Fibroblast of upper back skin (primary cell): ENCODE measurements around the gene PHOX2A.

Source experiments
- DNase-seq: peaks from one replicate; pipeline ENCODE4 v3.0.0-alpha.2; 2013

PHOX2A gene

GRCh38 chr11:72247584-72247983 lies 3.6 kb upstream of the PHOX2A start:
- DNase-seq: no peak

- DNase-seq: no peak
Observed at GRCh38 chr11:72245263-72245816, 1.4 kb upstream of the PHOX2A start.

GRCh38 chr11:72244361-72245262 lies 636 bp upstream of the PHOX2A start:
- no peak for DNase-seq

- DNase-seq: no peak
Observed at GRCh38 chr11:72243173-72244059, 560 bp downstream of the PHOX2A start.

GRCh38 chr11:72242141-72242540 lies 1.8 kb downstream of the PHOX2A start:
- DNase-seq: no peak

- no peak for DNase-seq
Observed at GRCh38 chr11:72241291-72241781, 2.6 kb downstream of the PHOX2A start.

GRCh38 chr11:72240461-72241290 lies 3.3 kb downstream of the PHOX2A start:
- DNase-seq: no peak

- DNase-seq: peak; percentile 24
Observed at GRCh38 chr11:72239849-72240460, 4.0 kb downstream of the PHOX2A start.

GRCh38 chr11:72239313-72239848 lies 4.6 kb downstream of the PHOX2A start:
- DNase-seq: peak; percentile 53

GRCh38 chr11:72238492-72239312 lies 5.3 kb downstream of the PHOX2A start:
- no peak for DNase-seq

- DNase-seq: peak; percentile 62
Observed at GRCh38 chr11:72238040-72238450, 5.9 kb downstream of the PHOX2A start.

- DNase-seq: no peak
Observed at GRCh38 chr11:72237112-72237931, 6.7 kb downstream of the PHOX2A start.

GRCh38 chr11:72236774-72237111 lies 7.2 kb downstream of the PHOX2A start:
- DNase-seq: no peak

- no peak for DNase-seq
Observed at GRCh38 chr11:72236083-72236697, 7.8 kb downstream of the PHOX2A start.

GRCh38 chr11:72235351-72236057 lies 8.5 kb downstream of the PHOX2A start:
- no peak for DNase-seq

- DNase-seq: no peak
Observed at GRCh38 chr11:72234920-72235319, 9.1 kb downstream of the PHOX2A start.

GRCh38 chr11:72234514-72234830 lies 9.5 kb downstream of the PHOX2A start:
- DNase-seq: no peak

- DNase-seq: no peak
Observed at GRCh38 chr11:72233773-72234513, 10.0 kb downstream of the PHOX2A start.
